ENCODE results near the gene CRTC3.

Gene CRTC3

GRCh38 chr15:90641581-90642463 lies 112.1 kb downstream of the CRTC3 start:
- DNase-seq (ENCODE audit: low read depth): no peak
- TF ChIP-seq CTCF (conservative IDR thresholded peaks at IDR 0.05; ENCODE audit: control insufficient read depth, insufficient read depth, low read depth, low read length): no peak
- no peak overlapping the region for H3K4me3 ChIP-seq (ENCODE audit: control insufficient read depth, low read depth, low read length)

DNA sequence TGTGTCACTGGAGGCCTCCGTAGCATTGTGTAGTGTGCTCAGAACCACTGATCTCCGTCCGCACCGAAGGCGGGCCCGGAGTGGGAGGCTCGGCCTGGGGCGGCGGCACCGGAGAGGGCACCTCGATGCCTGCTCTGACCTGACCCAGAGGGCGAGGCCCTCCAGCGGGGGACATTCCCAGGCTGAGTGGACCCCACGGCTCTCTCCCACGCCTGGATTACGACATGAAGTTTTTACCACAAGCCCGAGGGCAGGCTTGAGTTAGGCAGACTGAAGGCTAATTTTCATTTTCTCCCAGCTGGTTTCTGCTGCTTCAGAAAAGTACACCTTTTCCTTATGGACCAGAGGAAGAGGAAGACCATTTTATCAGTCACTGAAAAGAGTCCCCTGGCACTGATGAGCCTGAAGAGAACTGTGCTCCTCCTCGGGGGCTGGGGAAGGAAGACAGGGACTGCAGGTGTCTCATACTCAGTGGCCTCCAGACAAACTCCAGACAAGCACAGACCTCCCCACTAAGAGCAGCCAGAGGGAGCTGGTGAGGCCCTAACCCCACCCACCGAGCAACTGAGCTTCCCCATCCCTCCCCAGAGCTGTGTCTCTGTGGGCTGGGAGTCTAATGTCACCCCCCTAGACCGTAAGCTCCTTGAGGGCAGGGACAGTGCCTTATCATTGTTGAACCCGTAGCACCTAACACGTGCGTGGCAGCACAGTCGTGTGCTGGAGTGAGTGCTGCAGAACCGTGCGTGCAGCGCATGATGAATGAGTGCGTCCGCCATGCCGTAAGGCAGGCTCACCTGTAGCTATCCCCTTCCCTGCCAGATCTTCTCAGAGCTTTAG lies 113.0 kb downstream of the CRTC3 start:
- no peak overlapping the region for H3K4me3 ChIP-seq (ENCODE audit: control insufficient read depth, low read depth, low read length)
- peak; percentile 16 for TF ChIP-seq CTCF (conservative IDR thresholded peaks at IDR 0.05; ENCODE audit: control insufficient read depth, insufficient read depth, low read depth, low read length)
- DNase-seq (ENCODE audit: low read depth): no peak

DNA sequence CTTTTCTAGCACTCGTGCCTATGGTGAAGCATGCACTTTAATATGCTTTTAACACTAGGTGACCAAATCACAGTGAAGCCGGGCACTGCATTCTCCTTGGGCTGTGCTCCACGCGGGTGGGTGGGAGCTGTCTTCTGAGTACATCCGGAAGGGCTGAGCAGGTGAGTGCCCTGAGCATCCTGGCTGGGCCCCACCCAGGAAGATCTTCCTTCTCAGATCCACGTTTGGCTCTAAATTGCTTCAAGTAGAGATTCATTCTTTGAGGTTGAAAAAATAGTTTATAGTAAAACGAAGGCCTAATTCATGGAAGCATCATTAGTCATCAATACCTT lies 113.5 kb downstream of the CRTC3 start:
- TF ChIP-seq CTCF (conservative IDR thresholded peaks at IDR 0.05; ENCODE audit: control insufficient read depth, insufficient read depth, low read depth, low read length): no peak
- H3K4me3 ChIP-seq (ENCODE audit: control insufficient read depth, low read depth, low read length): no peak overlapping the region
- DNase-seq (ENCODE audit: low read depth): no peak

GRCh38 chr15:90644526-90644925 lies 114.8 kb downstream of the CRTC3 start:
- no peak overlapping the region for H3K4me3 ChIP-seq (ENCODE audit: control insufficient read depth, low read depth, low read length)
- DNase-seq (ENCODE audit: low read depth): no peak
- no peak for TF ChIP-seq CTCF (conservative IDR thresholded peaks at IDR 0.05; ENCODE audit: control insufficient read depth, insufficient read depth, low read depth, low read length)

DNA sequence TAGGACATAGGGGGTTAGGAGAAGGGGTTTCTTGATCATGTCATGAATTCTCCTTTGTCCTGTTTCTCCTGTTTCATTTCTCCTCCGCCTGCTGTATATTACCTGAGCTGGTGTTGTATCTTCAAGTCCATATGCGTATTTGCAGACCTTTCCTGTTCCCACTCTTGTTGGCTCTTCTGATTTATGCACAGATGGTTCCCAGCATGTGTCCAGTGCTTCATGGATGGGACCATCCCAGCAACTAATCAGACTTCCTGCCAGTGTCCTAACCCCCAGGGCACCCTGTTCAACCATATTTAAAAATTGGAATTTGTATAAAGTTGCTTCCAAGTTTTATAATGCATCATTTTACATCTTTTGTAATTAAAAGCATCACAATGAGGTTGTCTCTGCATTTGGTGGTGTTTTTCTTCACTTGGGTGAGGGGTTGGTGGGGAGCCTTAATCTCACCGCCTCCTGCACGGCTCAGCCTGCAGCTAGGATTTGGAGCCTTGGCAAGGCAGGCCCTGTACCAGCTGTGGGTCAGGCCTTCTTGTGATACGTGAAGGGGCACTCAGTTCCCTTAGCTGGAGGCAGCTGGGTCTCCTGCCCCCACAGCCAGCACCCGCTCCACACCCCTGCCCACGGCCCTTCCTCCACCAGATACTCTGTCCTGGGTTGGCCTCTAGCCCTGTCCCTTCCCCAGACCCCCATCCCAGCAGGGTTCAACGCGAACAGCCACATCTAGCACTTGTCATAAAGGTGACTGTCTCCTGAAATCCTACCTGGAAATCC lies 115.4 kb downstream of the CRTC3 start:
- DNase-seq (ENCODE audit: low read depth): no peak
- no peak overlapping the region for H3K4me3 ChIP-seq (ENCODE audit: control insufficient read depth, low read depth, low read length)
- TF ChIP-seq CTCF (conservative IDR thresholded peaks at IDR 0.05; ENCODE audit: control insufficient read depth, insufficient read depth, low read depth, low read length): no peak

DNA sequence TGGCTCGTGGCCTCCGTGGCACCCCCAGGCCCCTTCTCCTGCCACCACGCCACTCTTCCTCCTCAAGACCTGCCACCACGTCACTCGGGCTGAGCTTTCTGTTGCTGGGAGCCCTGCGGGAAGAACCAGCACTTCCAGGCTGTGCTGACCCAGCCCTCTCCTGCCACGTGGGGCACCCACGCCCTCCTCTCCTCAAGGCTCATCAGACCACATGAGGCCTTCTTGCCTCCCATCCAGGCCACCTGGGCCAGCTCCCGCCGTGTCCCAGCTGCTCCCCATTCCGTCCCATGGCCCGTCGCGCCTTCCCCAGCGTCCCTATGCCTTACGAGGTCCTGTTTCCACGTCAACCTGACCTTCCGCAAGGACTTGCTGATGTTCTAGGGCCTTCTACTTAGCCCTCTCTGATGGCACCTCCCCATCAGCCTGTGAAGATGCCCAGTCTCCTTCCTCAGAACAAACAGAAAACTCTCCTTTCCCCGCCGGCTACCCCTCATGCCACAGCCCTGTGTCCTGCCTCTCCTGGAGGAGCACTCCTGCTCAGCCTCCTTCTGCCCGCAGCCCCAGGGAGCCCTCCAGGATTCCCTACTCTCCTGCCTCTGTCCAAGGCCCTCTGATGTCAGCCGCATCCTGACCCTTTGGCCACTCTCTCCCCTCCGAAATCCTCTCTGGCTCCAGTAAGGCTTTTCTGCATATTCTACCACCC lies 116.3 kb downstream of the CRTC3 start:
- no peak overlapping the region for H3K4me3 ChIP-seq (ENCODE audit: control insufficient read depth, low read depth, low read length)
- DNase-seq (ENCODE audit: low read depth): no peak
- no peak for TF ChIP-seq CTCF (conservative IDR thresholded peaks at IDR 0.05; ENCODE audit: control insufficient read depth, insufficient read depth, low read depth, low read length)
